Ishikawa (cell line): ENCODE results near the gene FBL.
A peak's percentile ranks its signal among the peaks of the same experiment; 100 is the strongest.

Experiments
- CEBPB ChIP-seq: IDR thresholded peaks from 2 replicates; pipeline ENCODE4 v1.6.1; 2012
- CREB1 ChIP-seq: IDR thresholded peaks from 2 replicates; pipeline ENCODE4 v1.6.1; 2012; ENCODE audit warnings: low read depth
- EGR1 ChIP-seq: IDR thresholded peaks from 2 replicates; pipeline ENCODE4 v1.6.1; 2012
- EP300 ChIP-seq: IDR thresholded peaks from 2 replicates; pipeline ENCODE4 v1.6.1; 2012; ENCODE audit warnings: borderline replicate concordance
- FOXM1 ChIP-seq: IDR thresholded peaks from 2 replicates; pipeline ENCODE4 v1.6.1; 2012; ENCODE audit warnings: low read depth, borderline replicate concordance
- MAX ChIP-seq: IDR thresholded peaks from 2 replicates; pipeline ENCODE4 v1.6.1; 2012
- NFIC ChIP-seq: IDR thresholded peaks from 2 replicates; pipeline ENCODE4 v1.6.1; 2012
- RAD21 ChIP-seq: IDR thresholded peaks from 2 replicates; pipeline ENCODE4 v1.6.1; 2012; ENCODE audit warnings: low read depth
- REST ChIP-seq: IDR thresholded peaks from 2 replicates; pipeline ENCODE4 v1.6.1; 2012; ENCODE audit warnings: low read depth, mild to moderate bottlenecking
- TAF1 ChIP-seq: IDR thresholded peaks from 2 replicates; pipeline ENCODE4 v1.6.1; 2012; ENCODE audit warnings: low read depth, mild to moderate bottlenecking
- TCF12 ChIP-seq: IDR thresholded peaks from 2 replicates; pipeline ENCODE4 v1.6.1; 2012; ENCODE audit warnings: low read depth
- TEAD4 ChIP-seq: IDR thresholded peaks from 2 replicates; pipeline ENCODE4 v1.6.1; 2012
- USF1 ChIP-seq: IDR thresholded peaks from 2 replicates; pipeline ENCODE4 v1.6.1; 2012
- YY1 ChIP-seq: IDR thresholded peaks from 2 replicates; pipeline ENCODE4 v1.6.1; 2012; ENCODE audit warnings: low read depth
- ZBTB7A ChIP-seq: IDR thresholded peaks from 2 replicates; pipeline ENCODE4 v1.6.1; 2012; ENCODE audit warnings: low read depth

FBL gene

GRCh38 chr19:39802958-39803357, 43.2 kb downstream of the FBL start:
- TF ChIP-seq TCF12 (no peak), EP300 (no peak), TEAD4 (no peak), CREB1 (no peak), EGR1 (no peak), MAX (no peak), RAD21 (no peak), CEBPB (no peak), USF1 (no peak), ZBTB7A (no peak), NFIC (no peak), FOXM1 (no peak), REST (no peak), YY1 (no peak), TAF1 (no peak)

GRCh38 chr19:39797083-39797482, 49.1 kb downstream of the FBL start:
- TF ChIP-seq NFIC: no peak
- no peak for TF ChIP-seq TCF12
- no peak for TF ChIP-seq YY1
- TF ChIP-seq TEAD4: no peak

- TF ChIP-seq FOXM1 (no peak), EGR1 (no peak), YY1 (no peak), REST (no peak), ZBTB7A (no peak), USF1 (no peak)
Observed at GRCh38 chr19:39796000-39796498, 50.1 kb downstream of the FBL start.

- TF ChIP-seq TCF12 (no peak), RAD21 (no peak), EGR1 (no peak), TEAD4 (no peak)
Observed at GRCh38 chr19:39795001-39795400, 51.2 kb downstream of the FBL start.

- TF ChIP-seq MAX (no peak), TCF12 (no peak), RAD21 (peak; percentile 90)
Observed at GRCh38 chr19:39792999-39793546, 53.1 kb downstream of the FBL start.

GRCh38 chr19:39788244-39788643, 57.9 kb downstream of the FBL start:
- no peak for TF ChIP-seq TAF1
- no peak for TF ChIP-seq EP300
- TF ChIP-seq USF1: no peak
- no peak for TF ChIP-seq RAD21
- no peak for TF ChIP-seq YY1
- no peak for TF ChIP-seq TCF12
- TF ChIP-seq TEAD4: no peak
- no peak for TF ChIP-seq NFIC
- no peak for TF ChIP-seq REST
- TF ChIP-seq MAX: no peak
- TF ChIP-seq EGR1: no peak
- TF ChIP-seq CREB1: no peak
- no peak for TF ChIP-seq CEBPB
- TF ChIP-seq FOXM1: no peak
- no peak for TF ChIP-seq ZBTB7A
